GM19452 (cell line): ENCODE data around the gene AOC3.
A peak's percentile ranks its signal among the peaks of the same experiment; 100 is the strongest.

Experiments used
- ATAC-seq: cut with Tn5 transposase; IDR thresholded peaks from one replicate; pipeline ENCODE4 v1.9.1; 2021; ENCODE audit not compliant: unreplicated experiment

The AOC3 gene, protein sequence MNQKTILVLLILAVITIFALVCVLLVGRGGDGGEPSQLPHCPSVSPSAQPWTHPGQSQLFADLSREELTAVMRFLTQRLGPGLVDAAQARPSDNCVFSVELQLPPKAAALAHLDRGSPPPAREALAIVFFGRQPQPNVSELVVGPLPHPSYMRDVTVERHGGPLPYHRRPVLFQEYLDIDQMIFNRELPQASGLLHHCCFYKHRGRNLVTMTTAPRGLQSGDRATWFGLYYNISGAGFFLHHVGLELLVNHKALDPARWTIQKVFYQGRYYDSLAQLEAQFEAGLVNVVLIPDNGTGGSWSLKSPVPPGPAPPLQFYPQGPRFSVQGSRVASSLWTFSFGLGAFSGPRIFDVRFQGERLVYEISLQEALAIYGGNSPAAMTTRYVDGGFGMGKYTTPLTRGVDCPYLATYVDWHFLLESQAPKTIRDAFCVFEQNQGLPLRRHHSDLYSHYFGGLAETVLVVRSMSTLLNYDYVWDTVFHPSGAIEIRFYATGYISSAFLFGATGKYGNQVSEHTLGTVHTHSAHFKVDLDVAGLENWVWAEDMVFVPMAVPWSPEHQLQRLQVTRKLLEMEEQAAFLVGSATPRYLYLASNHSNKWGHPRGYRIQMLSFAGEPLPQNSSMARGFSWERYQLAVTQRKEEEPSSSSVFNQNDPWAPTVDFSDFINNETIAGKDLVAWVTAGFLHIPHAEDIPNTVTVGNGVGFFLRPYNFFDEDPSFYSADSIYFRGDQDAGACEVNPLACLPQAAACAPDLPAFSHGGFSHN

DNA sequence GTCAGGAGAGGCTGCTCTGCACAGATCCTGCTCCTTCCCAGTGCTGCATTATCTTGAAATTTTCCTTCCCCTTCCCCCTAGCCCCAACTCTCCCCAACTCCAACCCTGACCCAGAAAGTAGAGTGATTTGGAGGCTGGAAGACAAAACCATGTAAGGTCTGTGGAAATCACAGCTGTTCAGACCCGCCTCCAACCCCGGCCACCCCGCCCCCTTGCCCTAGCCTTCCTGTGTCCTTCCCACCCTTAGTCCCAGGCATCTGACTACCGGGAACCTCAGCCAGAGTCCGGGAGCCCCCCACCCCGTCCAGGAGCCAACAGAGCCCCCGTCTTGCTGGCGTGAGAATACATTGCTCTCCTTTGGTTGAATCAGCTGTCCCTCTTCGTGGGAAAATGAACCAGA is at the start of gene AOC3:
TSS of gene AOC3 (plus strand) at position 246 of the 400 bp plus-strand sequence. CDS start at position 391, 145 bp downstream.
- no peak for ATAC-seq

DNA sequence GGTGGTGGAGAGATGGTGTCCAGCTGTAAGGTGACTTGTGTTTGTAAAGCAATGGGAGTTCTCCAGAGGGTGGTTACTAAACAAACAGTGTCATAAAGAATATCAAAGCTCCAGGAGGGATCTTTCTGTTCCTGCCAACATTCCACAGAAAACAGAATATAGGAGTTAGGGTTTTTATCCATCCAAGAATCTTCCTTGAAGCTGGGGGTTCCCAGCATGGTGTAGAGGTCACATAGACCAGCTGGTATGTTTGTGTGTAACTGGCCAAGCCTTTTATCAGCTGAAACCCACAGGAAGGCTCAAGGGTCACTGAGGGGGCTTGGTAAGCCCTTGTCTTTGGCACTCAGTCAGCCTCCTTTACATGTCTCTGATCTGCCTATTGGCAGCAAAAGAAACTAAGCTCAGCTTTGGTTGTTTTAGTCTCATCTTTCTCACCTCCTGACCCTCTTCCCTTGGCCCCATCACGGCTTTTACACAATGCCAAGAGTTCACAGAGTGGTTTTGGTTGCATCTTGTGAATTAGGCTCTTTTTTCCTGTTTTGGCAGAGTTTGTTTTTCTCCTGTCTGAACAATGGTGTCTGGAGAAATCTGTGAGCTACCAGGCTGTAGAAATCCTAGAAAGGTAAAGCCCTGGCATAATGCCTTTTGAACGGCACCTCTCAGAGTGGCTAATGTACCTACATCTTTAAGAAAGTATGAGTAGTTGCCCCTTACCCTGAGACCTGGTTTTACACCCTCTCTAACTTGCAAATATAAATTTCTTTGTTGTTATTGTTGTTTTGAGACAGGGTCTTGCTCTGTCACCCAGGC is 47.7 kb upstream of the AOC3 start:
- ATAC-seq = no peak

DNA sequence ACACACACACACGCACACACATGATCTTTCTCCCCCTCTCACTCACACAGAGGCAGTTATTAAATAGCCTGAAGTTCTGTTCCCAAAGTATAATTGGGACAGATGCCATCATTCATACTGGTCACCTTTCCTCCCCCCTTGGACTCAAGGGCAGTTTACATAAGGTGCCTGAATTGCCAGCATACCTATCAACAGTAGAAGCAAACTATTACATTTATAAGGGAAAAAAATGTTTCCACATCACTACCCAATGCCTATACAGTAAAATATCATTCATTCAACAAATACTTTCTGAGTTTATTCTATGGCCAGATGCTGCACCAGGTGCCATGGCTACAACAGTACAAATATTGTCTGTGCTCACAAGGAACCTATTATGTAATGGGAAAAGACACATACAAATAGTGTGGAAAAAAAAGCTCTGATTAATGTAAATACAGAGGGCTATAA is 46.1 kb upstream of the AOC3 start:
- no peak for ATAC-seq

DNA sequence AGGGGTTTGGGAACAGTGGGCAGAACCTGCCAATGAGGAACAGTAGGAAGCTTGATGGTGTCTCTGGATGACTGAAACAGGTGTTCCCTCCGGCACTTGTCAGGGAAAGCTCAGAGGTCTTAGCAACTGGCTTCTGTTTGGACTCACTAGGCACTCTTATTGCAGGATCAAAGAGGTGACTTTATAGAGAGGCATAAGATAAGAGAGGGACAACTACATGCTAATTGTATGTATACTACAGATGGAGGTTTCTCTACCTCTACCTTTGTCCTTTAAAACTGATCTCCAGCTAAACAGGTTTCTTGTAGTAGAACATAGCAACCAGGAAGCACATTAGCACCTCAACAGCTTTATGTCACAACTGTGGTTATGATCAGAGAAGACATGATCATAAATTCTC is 44.8 kb upstream of the AOC3 start:
- ATAC-seq = no peak

DNA sequence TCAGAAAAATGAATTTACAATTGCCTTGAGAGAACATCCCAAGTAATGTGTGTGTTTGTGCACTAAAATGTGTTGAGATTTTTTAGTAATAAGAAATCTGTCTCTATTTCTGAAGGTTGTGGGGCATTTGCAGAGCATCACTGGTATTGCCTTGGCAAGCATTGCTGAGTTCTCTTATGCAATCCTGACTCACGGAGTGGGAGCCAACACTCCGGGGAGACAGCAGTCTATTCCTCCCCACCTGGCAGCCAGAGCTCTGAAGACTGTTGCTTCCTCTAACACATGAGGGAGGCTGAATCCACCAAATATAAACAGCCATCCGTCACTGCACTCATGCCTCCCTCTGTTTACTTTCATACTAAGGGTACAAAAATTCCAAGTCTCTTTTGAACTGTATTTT is 41.7 kb upstream of the AOC3 start:
- no peak for ATAC-seq

DNA sequence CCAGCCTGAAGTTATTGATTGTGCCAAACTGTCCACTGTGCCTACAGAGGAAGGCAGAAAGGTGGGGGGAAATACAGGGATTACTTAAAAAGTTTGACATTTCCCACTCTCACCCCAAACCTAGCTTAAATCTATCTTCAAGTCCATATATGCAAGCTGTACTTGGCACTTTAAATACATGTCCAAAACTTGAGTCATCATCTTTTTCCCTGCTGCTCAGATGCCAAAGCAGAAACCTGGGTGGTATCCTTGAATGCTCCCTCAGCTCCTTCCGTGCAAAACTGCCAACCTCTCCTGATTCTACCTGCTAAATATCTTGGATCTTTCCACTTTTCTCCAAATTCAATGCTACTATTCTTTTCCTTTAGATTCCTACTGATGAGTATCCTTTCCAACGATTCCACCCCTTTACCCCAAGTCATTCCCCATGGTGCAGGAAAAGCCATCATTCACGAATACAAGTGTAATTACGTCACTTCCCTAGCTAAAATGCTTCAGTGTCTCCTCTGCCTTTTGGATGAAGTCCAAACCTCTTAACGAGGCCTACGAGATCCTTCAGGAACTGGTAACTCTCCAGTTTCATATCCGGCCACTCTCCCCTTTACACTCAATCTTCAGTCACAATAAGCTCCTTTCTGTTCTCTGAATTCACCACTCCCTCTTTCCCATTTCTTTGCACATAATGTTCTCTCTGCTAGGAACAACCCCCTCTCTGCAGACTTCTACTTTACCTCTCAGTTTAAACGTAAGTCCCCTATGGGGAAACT is 36.2 kb upstream of the AOC3 start:
- ATAC-seq = no peak

DNA sequence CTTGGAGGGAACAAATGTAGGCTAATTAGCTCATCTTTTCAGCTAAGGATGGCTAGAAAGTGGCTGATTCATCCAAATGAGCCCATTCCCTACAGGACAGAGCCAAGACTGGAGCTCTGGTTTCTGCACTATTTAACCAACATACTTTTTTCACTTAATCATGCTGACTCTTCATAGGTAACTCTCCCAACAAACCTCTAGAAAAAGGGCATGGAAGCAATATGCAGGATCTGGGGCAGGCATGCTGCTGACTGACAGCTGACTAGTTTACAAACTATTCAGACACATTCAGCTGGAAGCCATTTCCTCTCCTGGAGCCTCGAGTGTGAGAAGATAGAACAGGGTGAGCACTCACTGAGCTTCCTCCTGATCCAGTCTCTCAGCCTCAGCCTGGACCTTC is 33.1 kb upstream of the AOC3 start:
- no peak for ATAC-seq

DNA sequence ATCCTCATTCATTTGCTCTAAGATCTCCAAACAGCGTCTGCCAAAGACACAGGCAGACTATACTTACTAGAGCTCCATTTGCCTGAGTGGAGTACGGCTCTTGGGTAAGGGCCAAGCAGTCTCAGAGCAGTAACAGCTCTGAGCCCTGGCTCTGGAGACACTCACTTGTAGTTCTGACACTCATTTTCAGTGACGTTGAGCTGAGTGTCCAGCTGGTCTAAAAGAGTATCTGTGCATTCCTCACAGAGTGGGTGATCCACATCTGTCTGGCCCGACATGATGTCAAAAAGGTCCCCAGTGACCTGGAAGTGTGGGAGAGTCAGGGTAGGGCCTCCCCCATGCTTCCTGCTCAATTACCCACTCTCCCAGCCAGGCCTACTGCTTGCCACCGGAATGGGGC is 32.6 kb upstream of the AOC3 start:
- ATAC-seq = no peak

DNA sequence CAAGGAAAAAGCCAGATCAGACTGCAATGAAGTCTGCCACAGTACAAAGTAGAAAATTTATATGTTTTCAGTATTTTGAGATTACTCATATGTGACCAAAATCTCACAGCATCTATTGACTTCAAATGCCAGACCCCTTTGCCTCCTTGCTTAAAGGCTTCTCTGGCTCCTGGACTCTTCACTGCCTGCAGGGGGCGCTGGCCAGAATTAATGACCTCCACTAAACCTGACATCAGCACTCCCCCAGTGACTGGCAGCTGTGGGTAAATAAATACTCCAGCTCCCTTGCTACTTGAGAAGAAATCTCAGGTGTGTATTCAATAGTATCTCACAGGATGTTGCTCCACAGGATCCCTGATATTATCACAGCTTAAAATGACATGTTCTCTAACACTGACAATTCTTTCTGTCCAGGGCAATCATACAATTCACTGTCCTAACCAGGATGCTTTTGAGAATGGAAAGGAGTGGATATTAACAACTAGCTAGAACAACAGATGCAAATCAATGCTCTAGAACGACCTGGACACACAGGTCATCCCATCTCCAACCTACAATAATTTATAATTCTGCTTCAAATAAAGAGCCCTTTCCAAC is 31.0 kb upstream of the AOC3 start:
- ATAC-seq = no peak

DNA sequence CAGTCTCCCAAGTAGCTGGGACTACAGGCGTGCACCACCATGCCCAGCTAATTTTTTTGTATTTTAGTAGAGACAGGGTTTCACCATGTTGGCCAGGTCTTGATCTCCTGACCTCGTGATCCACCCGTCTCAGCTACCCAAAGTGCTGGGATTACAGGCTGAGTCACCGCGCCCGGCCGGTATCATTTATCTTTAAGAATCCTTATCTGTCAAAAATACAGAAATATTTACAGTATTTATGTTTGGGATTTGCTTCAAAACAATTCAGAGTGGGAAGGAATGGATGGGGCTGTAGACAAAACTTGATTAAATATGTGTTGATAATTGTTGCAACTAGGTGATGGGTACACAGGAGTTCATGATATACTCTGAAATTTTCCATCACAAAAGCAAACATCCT is 29.8 kb upstream of the AOC3 start:
- no peak for ATAC-seq

DNA sequence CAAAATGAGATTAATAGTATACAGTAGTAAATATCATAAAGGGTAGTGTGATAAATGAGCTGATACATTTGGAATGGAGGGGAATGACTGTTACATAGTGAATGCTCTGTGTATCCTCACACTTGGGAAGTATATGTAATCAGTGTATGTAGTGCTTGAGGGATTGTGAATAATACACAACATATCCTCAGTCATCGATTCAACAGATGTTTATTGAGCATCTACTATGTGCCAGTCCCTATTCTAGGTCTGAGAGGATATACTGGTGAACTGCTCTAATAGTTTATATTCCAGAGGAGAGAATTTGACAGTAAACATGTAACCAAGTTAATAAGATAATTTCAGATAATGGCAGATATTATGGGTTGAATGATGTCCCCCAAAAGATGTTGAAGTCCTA is 23.5 kb upstream of the AOC3 start:
- ATAC-seq = no peak

DNA sequence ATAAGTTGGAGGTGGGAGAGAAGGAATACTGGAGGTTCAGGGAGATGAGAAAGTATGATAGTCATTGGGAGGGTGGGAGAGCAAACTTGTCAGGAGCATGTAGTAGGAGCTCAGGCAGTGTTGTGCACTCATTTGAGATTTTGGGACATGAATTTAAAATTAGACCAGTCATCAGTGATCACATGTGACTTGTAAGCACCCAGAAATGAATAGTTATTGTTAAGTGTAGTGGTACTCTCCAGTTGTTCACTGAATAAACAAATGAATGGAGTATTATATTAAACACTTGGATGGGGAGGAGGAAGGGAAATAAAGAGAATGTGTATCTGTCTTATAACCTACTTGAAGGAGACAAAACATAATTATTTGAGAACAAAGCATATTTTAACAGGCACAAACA is 20.0 kb upstream of the AOC3 start:
- no peak for ATAC-seq

DNA sequence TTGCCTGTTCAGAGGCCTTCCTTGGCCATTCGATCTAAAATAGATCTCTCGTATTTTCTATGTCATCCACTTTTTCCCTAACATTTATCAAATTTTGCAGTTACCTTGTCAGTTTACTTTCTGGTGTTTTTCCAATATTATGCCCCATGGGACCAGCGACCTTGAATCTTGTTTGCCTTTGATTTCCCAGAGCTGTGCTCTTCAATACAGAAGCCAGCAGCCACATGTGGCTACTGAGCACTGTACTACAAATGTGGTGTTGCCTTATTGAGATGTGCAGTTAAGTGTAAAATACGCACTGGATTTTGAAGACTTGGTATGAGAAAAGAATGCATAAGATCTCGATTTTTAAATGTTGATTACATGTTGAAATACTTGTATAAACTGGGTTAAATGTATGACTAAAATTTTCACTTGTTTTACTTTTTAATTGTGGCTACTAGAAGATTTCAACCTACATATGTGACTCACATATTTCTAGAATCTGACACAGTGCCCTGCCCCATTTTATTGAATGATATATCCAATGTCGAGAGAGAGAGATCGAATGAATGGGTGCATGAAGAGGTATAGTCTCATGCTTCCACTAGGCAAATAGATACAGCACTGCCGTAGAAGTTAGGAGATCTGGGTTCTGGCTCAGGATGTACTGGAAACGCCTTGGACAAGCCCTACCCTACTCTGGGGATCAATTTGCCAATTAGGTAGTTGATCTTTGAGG is 18.6 kb upstream of the AOC3 start:
- peak; percentile 2 for ATAC-seq

DNA sequence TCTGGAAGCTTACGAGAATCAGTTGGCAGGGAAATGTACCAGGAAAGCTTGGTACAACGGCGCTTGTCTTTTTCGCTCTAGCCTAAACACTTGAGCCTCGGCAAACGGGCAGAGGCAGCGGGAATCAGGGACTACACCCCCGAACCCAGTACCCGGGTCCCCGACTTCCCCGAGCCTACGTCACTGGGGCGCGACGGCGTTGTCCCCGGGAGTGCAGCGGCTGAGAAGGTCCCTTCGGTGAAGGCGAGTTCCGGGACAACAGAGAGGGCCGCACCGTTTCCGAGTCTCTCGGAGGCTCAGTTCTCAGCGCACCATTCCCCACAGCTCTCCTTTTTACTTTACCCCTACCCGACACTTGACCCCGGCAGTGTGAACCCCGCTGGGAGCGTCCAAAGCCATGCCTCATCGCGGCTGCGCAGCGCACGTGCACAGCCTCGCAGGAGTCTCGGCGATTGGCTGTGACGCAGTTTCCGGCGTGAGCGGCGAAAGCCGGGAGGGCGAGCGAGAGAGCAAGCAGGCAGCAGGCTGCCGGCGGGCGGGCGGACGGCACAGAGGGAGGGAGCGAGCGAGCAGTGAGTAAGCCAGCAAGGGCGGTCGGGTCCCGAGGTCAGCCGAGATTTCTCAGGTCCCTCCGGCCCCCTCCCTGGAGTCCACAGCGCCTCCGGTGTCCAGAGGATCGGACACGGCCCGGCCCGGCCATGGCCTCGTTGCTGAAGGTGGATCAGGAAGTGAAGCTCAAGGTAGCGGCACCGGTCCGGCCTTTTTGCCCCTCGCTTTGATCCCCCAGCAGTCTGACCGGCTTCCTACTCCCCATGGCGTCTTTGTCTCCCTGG is 17.8 kb upstream of the AOC3 start, which contains the start of gene PSME3:
TSS of gene PSME3 (plus strand) at position 464 of the 833 bp plus-strand sequence. CDS start at position 699, 235 bp downstream.
- peak; percentile 84 for ATAC-seq

DNA sequence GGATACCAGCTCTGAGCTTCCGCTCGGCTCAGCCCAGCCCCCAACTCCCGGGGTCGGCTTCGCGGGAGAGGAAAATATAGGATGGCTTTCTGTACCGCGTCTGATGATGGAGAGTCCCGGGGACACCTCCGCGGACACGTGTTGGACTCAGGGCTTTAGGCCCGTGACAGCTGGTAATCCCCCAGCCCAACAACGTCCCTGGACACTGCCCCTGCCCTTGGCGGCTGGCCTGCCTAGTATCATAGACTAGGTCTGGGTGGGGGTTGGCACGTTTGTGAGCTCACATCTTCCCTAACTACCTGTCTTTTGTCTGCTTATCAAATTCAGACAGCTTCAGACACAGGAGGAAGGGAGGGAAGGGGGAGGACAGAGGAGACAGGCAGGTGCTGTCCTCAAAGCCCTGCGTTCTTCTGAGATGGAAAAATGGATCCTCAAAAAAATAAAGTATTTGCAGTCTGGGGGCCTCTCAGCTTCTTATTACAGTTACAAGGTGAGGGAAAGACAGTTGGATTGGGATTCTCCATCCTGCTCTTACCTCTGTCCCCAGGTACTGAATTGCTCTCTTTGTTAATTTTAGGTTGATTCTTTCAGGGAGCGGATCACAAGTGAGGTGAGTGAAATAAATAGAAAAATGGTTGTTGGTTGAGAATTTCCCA is 17.1 kb upstream of the AOC3 start:
- ATAC-seq = no peak

DNA sequence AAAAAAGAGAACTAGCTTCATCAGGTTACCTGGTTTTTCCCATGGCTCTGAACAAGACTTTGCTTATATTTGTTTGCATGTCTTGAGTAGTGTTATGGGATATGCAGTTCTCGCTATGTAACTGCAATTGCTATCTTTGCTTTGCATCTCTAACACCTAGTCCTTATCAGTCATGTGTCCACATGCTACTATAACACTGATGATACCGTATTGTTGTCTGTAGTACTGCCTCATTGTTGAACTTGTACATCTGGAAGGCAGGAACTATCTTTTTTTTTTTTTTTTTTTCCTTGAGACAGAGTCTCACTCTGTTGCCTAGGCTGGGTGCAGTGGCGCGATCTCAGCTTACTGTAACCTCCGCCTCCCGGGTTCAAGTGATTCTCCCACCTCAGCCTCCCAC is 15.3 kb upstream of the AOC3 start:
- no peak for ATAC-seq

DNA sequence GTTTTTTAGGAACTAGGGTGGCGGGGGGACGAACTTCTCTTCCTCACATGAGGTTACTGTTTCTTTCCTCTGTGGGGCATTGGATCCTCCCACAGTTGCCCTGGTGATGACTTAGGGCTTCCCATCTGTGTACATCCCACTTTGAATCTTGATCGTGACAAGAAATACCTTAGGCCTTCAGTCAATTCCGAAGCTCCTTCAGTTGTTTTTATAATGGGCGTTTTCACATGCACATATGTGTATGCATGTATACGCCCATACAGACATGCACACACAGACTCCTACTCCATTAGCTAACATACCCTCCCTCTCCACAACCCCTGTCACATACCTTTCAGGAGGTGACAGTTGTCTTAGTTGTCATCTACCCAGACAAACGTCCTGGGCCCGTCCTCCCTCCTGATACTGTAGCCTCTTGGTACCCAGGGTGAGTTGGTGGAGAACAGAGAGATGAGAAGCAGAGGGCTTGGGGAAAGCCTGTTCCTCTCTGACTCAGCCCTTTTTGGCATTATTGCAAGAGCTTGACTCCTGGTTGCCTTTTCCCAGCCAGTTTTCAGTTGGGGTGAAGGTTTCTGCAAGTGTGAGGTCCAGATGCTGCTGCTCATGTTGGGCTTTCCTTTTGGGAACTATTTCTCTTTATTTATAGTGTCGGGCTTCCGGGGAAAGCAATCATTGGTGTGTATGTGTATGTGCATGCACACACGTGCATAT is 8.9 kb upstream of the AOC3 start:
- no peak for ATAC-seq
